ENCODE data around the gene RALGAPA2.

GRCh38 chr20:20608641-20609040 lies 103.8 kb downstream of the RALGAPA2 start:
- TF ChIP-seq CTCF (IDR thresholded peaks at IDR 0.05; ENCODE audit: poor library complexity, severe bottlenecking) (no peak), POLR2AphosphoS5 (IDR thresholded peaks at IDR 0.05) (no peak), EZH2 (IDR thresholded peaks at IDR 0.05; ENCODE audit: borderline replicate concordance, insufficient read depth, low read length, poor library complexity, severe bottlenecking) (no peak), RAD21 (conservative IDR thresholded peaks at IDR 0.05) (no peak)

All from neural cell (in vitro differentiated cells).